ENCODE measurements around the gene RIPK4. TPM values are rescaled to one million over a fixed set of nuclear protein-coding genes. Genes with fewer than 3 reads are reported as not detected.

Gene RIPK4
- total and polyA plus RNA-seq, 2 experiments from 2014 or later = 0.46 to 0.54 TPM

GRCh38 chr21:41739936-41740335 lies 26.9 kb downstream of the RIPK4 start:
- in situ Hi-C loops (cut with MboI) = no loop called here
- Histone ChIP-seq H3K4me3 (no peak overlapping the region), H3K36me3 (ENCODE audit: low read depth) (no peaks in the 10 kb centered on the region), H3K4me1 (ENCODE audit: insufficient read depth) (no peaks in the 10 kb centered on the region), H4K20me1 (ENCODE audit: insufficient read depth) (no peaks in the 10 kb centered on the region), H3K4me2 (ENCODE audit: unreplicated experiment) (no peak overlapping the region), H3K9me2 (ENCODE audit: insufficient read depth) (no peaks in the 10 kb centered on the region), H3F3A (ENCODE audit: insufficient read depth) (no peaks in the 10 kb centered on the region), H3K9ac (no peak overlapping the region), H3K9me3 (ENCODE audit: low read depth) (no peaks in the 10 kb centered on the region), H3K27me3 (replicated peaks; ENCODE audit: insufficient read depth) (no peaks in the 10 kb centered on the region), H3K27ac (no peak overlapping the region), H3K79me2 (ENCODE audit: insufficient read depth) (no peaks in the 10 kb centered on the region), H2AFZ (no peak overlapping the region)
- no peak for TF ChIP-seq EZH2phosphoT487 (IDR thresholded peaks at IDR 0.05; ENCODE audit: insufficient read depth, low read depth)
- no peak for TF ChIP-seq EZH2 (IDR thresholded peaks at IDR 0.05; ENCODE audit: insufficient read depth, poor library complexity, severe bottlenecking)
- DNase-seq = no peak
- WGBS, 2 experiments (ENCODE audit: low coverage in 1 of 2, low lambda C conversion rate in 2 of 2, missing lambda C conversion rate in 2 of 2) = 75 to 79% methylated on average over 9 of the region's 9 CpGs

DNA sequence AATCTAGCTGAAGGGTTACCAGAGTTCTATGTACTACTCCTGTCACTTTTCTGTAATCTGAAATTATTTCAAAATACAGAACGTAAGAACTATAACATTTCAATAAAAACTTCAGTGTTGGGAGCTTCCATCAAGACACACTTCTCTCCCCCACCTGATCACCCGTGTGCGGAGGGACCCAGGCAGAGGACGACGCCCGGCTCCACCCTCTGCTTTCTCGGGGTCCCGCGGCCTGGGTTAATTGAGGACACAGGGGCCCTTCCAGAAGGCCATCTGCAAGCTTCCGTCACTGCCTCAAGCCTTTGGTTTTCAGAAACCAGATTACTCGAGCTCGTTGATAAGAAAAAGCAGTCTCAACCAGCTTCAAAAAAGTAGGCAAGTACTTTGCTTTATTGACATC lies 27.8 kb downstream of the RIPK4 start:
- no peaks in the 10 kb centered on the region for H3K4me1 ChIP-seq (ENCODE audit: insufficient read depth)
- no peak for DNase-seq
- in situ Hi-C loops (cut with MboI) = no loop called here
- no peak overlapping the region for H3K4me3 ChIP-seq
- no peak overlapping the region for H2AFZ ChIP-seq
- WGBS, 2 experiments (ENCODE audit: low coverage in 1 of 2, low lambda C conversion rate in 2 of 2, missing lambda C conversion rate in 2 of 2) = 83 to 89% methylated on average over 12 of the region's 12 CpGs
- TF ChIP-seq EZH2phosphoT487 (IDR thresholded peaks at IDR 0.05; ENCODE audit: insufficient read depth, low read depth) = no peak
- no peak for TF ChIP-seq EZH2 (IDR thresholded peaks at IDR 0.05; ENCODE audit: insufficient read depth, poor library complexity, severe bottlenecking)
- H3K27me3 ChIP-seq (replicated peaks; ENCODE audit: insufficient read depth) = no peaks in the 10 kb centered on the region
- H3K4me2 ChIP-seq (ENCODE audit: unreplicated experiment) = no peak overlapping the region
- H3K9me2 ChIP-seq (ENCODE audit: insufficient read depth) = no peaks in the 10 kb centered on the region
- no peaks in the 10 kb centered on the region for H3K9me3 ChIP-seq (ENCODE audit: low read depth)
- no peak overlapping the region for H3K9ac ChIP-seq
- no peaks in the 10 kb centered on the region for H3K36me3 ChIP-seq (ENCODE audit: low read depth)
- H3K27ac ChIP-seq = no peak overlapping the region
- H4K20me1 ChIP-seq (ENCODE audit: insufficient read depth) = no peaks in the 10 kb centered on the region
- no peaks in the 10 kb centered on the region for H3K79me2 ChIP-seq (ENCODE audit: insufficient read depth)
- no peaks in the 10 kb centered on the region for H3F3A ChIP-seq (ENCODE audit: insufficient read depth)

DNA sequence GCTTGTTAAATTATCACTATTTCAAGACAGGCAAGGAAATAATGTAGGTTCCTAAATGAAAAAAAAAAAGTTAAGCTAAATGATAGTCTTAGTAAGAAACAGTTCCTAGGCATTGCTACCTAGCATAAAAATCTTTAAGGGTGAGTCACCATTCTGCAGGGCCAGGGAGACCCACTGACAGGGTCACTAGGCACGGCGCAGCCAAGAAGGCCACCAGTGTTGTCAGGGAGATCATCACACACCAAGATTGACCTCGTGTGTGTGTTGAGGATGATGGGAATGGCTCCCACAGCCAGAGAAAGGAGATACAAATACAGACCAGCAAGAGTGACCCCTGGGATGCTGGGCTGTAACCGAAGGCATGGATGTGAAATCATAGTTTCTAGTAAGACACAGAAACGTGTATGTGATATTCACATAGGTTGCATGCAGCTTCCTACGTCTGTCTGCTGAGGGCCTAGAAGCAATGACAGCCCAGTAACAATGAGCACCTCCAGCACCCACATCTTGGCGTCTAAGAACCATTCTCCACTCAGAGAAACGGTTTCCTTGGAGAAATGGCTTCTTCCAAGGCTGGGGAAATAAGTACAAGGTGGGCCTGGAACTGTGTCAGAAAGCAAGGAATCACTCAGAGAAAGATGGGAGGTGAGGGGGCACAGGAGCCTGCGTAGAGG lies 29.1 kb downstream of the RIPK4 start:
- H3K9ac ChIP-seq = no peak overlapping the region
- no peak overlapping the region for H3K4me2 ChIP-seq (ENCODE audit: unreplicated experiment)
- no peaks in the 10 kb centered on the region for H3K79me2 ChIP-seq (ENCODE audit: insufficient read depth)
- H3K4me1 ChIP-seq (ENCODE audit: insufficient read depth) = no peaks in the 10 kb centered on the region
- H3K9me2 ChIP-seq (ENCODE audit: insufficient read depth) = no peaks in the 10 kb centered on the region
- in situ Hi-C loops (cut with MboI) = no loop called here
- H3F3A ChIP-seq (ENCODE audit: insufficient read depth) = no peaks in the 10 kb centered on the region
- H4K20me1 ChIP-seq (ENCODE audit: insufficient read depth) = no peaks in the 10 kb centered on the region
- WGBS, 2 experiments (ENCODE audit: low coverage in 1 of 2, low lambda C conversion rate in 2 of 2, missing lambda C conversion rate in 2 of 2) = 64 to 65% methylated on average over 9 of the region's 9 CpGs
- H3K27ac ChIP-seq = no peak overlapping the region
- no peaks in the 10 kb centered on the region for H3K9me3 ChIP-seq (ENCODE audit: low read depth)
- no peaks in the 10 kb centered on the region for H3K36me3 ChIP-seq (ENCODE audit: low read depth)
- no peak overlapping the region for H2AFZ ChIP-seq
- no peak for DNase-seq
- H3K4me3 ChIP-seq = no peak overlapping the region
- no peaks in the 10 kb centered on the region for H3K27me3 ChIP-seq (replicated peaks; ENCODE audit: insufficient read depth)
- TF ChIP-seq EZH2phosphoT487 (IDR thresholded peaks at IDR 0.05; ENCODE audit: insufficient read depth, low read depth) (no peak), EZH2 (IDR thresholded peaks at IDR 0.05; ENCODE audit: insufficient read depth, poor library complexity, severe bottlenecking) (no peak)

GRCh38 chr21:41736423-41736822 lies 30.4 kb downstream of the RIPK4 start:
- H3K9ac ChIP-seq = no peak overlapping the region
- H3K4me3 ChIP-seq = no peak overlapping the region
- H3K4me2 ChIP-seq (ENCODE audit: unreplicated experiment) = no peak overlapping the region
- no peak for DNase-seq
- H3K27me3 ChIP-seq (replicated peaks; ENCODE audit: insufficient read depth) = peaks cover 4% of the 10 kb centered on the region; the same call in 1 of the 2 replicates
- H3K4me1 ChIP-seq (ENCODE audit: insufficient read depth) = no peaks in the 10 kb centered on the region
- H3K27ac ChIP-seq = no peak overlapping the region
- TF ChIP-seq EZH2phosphoT487 (IDR thresholded peaks at IDR 0.05; ENCODE audit: insufficient read depth, low read depth) (no peak), EZH2 (IDR thresholded peaks at IDR 0.05; ENCODE audit: insufficient read depth, poor library complexity, severe bottlenecking) (no peak)
- WGBS, 2 experiments (ENCODE audit: low coverage in 1 of 2, low lambda C conversion rate in 2 of 2, missing lambda C conversion rate in 2 of 2) = 33 to 44% methylated on average over 2 of the region's 2 CpGs
- in situ Hi-C loops (cut with MboI) = no loop called here
- H3F3A ChIP-seq (ENCODE audit: insufficient read depth) = no peaks in the 10 kb centered on the region
- no peak overlapping the region for H2AFZ ChIP-seq
- H3K36me3 ChIP-seq (ENCODE audit: low read depth) = no peaks in the 10 kb centered on the region
- H4K20me1 ChIP-seq (ENCODE audit: insufficient read depth) = no peaks in the 10 kb centered on the region
- no peaks in the 10 kb centered on the region for H3K9me2 ChIP-seq (ENCODE audit: insufficient read depth)
- no peaks in the 10 kb centered on the region for H3K79me2 ChIP-seq (ENCODE audit: insufficient read depth)
- no peaks in the 10 kb centered on the region for H3K9me3 ChIP-seq (ENCODE audit: low read depth)
